HCT116 (cell line): ENCODE measurements around the gene GEMIN5.

Experiments used
- ELF1 ChIP-seq: IDR thresholded peaks from 2 replicates; pipeline ENCODE4 v1.6.1; 2012; ENCODE audit warnings: low read depth, borderline replicate concordance
- FOSL1 ChIP-seq: IDR thresholded peaks from 2 replicates; pipeline ENCODE4 v1.6.1; 2012; ENCODE audit warnings: low read depth
- POLR2A ChIP-seq: IDR thresholded peaks from 2 replicates; pipeline ENCODE4 v1.7.0; 2011; ENCODE audit warnings: borderline replicate concordance; ENCODE audit not compliant: insufficient read depth, insufficient read length; ENCODE audit errors: extremely low read depth
- TF ChIP-seq, protein P1 (sequence below), 3 experiments: fragments of 200-600 bp in 1 of 3; sonication (generic) in 1 of 3; IDR thresholded peaks in 2 of 3; conservative IDR thresholded peaks in 1 of 3; 2 replicates each; pipeline ENCODE4 v1.5.1; 2012 to 2017; ENCODE audit warnings: low read depth in 2 of 3, low read length in 2 of 3, antibody characterized with exemption in 1 of 3, borderline replicate concordance in 1 of 3, control low read depth in 1 of 3, mild to moderate bottlenecking in 1 of 3, mixed read lengths in 1 of 3, mixed run types in 1 of 3, moderate library complexity in 1 of 3; ENCODE audit not compliant: insufficient read depth in 1 of 3
- TF ChIP-seq, protein P2 (sequence below): IDR thresholded peaks from 2 replicates; pipeline ENCODE4 v1.6.1; 2012; ENCODE audit warnings: low read depth
- TF ChIP-seq, protein P3 (sequence below): IDR thresholded peaks from 2 replicates; pipeline ENCODE4 v1.6.1; 2011; ENCODE audit warnings: mild to moderate bottlenecking, low read length, moderate library complexity; ENCODE audit not compliant: insufficient replicate concordance; ENCODE audit errors: extremely low read depth

DNA sequence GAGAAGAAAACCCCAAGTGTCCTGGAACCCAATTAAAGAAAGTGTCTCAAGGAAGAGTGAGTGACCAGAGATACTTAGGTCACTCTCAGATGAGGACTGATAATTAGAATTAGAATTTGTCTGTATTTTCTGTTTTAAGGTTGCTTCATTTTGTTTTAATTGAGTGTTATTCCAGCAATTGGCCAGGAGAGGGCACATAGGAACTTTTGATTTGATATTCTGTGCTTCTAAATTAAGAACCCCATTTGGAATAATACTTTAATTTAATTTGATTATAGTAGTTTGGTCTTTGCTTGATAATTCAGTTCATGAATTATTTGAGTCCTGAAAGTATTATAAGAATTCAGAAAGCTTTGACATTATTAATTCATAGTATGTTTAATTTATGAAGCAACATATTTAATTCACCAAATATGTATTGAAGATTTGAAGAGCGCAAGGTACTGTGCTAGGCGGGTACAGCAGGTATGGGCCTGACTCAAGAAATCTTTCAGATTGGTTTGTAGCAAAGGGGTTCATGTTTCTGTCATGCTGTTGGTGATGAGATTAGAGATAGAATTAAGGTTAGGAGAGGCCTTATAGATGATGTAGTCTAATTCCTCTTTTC, 7.8 kb upstream of the GEMIN5 start:
- TF ChIP-seq, protein P1, sequence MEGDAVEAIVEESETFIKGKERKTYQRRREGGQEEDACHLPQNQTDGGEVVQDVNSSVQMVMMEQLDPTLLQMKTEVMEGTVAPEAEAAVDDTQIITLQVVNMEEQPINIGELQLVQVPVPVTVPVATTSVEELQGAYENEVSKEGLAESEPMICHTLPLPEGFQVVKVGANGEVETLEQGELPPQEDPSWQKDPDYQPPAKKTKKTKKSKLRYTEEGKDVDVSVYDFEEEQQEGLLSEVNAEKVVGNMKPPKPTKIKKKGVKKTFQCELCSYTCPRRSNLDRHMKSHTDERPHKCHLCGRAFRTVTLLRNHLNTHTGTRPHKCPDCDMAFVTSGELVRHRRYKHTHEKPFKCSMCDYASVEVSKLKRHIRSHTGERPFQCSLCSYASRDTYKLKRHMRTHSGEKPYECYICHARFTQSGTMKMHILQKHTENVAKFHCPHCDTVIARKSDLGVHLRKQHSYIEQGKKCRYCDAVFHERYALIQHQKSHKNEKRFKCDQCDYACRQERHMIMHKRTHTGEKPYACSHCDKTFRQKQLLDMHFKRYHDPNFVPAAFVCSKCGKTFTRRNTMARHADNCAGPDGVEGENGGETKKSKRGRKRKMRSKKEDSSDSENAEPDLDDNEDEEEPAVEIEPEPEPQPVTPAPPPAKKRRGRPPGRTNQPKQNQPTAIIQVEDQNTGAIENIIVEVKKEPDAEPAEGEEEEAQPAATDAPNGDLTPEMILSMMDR (IDR thresholded peaks at IDR 0.05 in 2 of 3, conservative IDR thresholded peaks at IDR 0.05 in 1 of 3; ENCODE audit: borderline replicate concordance in 1 of 3, insufficient read depth in 1 of 3, low read depth in 2 of 3, low read length in 2 of 3) = peak; percentile 43 to 62 (median 47); a peak in 4 of 6 replicates
- TF ChIP-seq ELF1 = no peak
- TF ChIP-seq, protein P2, sequence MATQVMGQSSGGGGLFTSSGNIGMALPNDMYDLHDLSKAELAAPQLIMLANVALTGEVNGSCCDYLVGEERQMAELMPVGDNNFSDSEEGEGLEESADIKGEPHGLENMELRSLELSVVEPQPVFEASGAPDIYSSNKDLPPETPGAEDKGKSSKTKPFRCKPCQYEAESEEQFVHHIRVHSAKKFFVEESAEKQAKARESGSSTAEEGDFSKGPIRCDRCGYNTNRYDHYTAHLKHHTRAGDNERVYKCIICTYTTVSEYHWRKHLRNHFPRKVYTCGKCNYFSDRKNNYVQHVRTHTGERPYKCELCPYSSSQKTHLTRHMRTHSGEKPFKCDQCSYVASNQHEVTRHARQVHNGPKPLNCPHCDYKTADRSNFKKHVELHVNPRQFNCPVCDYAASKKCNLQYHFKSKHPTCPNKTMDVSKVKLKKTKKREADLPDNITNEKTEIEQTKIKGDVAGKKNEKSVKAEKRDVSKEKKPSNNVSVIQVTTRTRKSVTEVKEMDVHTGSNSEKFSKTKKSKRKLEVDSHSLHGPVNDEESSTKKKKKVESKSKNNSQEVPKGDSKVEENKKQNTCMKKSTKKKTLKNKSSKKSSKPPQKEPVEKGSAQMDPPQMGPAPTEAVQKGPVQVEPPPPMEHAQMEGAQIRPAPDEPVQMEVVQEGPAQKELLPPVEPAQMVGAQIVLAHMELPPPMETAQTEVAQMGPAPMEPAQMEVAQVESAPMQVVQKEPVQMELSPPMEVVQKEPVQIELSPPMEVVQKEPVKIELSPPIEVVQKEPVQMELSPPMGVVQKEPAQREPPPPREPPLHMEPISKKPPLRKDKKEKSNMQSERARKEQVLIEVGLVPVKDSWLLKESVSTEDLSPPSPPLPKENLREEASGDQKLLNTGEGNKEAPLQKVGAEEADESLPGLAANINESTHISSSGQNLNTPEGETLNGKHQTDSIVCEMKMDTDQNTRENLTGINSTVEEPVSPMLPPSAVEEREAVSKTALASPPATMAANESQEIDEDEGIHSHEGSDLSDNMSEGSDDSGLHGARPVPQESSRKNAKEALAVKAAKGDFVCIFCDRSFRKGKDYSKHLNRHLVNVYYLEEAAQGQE = no peak
- TF ChIP-seq POLR2A = no peak
- no peak for TF ChIP-seq FOSL1
- TF ChIP-seq, protein P3, sequence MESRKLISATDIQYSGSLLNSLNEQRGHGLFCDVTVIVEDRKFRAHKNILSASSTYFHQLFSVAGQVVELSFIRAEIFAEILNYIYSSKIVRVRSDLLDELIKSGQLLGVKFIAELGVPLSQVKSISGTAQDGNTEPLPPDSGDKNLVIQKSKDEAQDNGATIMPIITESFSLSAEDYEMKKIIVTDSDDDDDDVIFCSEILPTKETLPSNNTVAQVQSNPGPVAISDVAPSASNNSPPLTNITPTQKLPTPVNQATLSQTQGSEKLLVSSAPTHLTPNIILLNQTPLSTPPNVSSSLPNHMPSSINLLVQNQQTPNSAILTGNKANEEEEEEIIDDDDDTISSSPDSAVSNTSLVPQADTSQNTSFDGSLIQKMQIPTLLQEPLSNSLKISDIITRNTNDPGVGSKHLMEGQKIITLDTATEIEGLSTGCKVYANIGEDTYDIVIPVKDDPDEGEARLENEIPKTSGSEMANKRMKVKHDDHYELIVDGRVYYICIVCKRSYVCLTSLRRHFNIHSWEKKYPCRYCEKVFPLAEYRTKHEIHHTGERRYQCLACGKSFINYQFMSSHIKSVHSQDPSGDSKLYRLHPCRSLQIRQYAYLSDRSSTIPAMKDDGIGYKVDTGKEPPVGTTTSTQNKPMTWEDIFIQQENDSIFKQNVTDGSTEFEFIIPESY = no peak
